Left renal cortex interstitium (tissue), 4 donors: ENCODE data around the gene CDC6. TPM values are rescaled to one million over a fixed set of nuclear protein-coding genes. Genes with fewer than 3 reads are reported as not detected.

Experiments
- DNase-seq, 4 donors: peaks; one replicate each; pipeline ENCODE4 v3.0.0-alpha.2; 2013; ENCODE audit warnings: low read depth in 4 of 4, low spot score in 2 of 4, missing footprints in 1 of 4
- polyA plus RNA-seq, 4 donors: library from polyadenylated mRNA; unstranded; fragments of 120-200 nt; gene quantifications; one replicate each; pipeline ENCODE4 v1.2.1, GENCODE V29; 2013; ENCODE audit not compliant: insufficient read length in 4 of 4

The CDC6 gene
- polyA plus RNA-seq, 4 donors: 19.9 to 24.2 (median 23.3) TPM

GRCh38 chr17:40348562-40349476, 61.1 kb downstream of the CDC6 start:
- no peak for DNase-seq

DNA sequence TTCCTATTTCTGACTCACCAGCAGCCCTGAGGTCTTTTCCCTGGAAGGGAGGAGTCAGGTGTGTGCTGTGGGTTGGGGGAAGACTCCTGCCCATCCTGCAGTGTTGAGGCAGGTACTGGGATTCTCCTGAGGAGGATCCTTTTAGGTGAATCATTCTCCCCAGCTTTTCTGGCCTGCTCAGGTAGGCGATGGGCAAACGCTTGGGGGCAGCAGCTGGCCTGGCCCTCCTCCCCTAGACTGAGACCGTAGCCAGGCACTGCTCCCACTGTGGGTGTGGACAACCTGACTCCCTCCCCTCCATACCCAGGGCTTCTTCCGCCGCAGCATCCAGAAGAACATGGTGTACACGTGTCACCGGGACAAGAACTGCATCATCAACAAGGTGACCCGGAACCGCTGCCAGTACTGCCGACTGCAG, 61.8 kb downstream of the CDC6 start:
- no peak for DNase-seq

GRCh38 chr17:40349895-40350688, 62.4 kb downstream of the CDC6 start:
- DNase-seq: no peak

GRCh38 chr17:40350689-40351358, 63.1 kb downstream of the CDC6 start:
- DNase-seq: no peak

DNA sequence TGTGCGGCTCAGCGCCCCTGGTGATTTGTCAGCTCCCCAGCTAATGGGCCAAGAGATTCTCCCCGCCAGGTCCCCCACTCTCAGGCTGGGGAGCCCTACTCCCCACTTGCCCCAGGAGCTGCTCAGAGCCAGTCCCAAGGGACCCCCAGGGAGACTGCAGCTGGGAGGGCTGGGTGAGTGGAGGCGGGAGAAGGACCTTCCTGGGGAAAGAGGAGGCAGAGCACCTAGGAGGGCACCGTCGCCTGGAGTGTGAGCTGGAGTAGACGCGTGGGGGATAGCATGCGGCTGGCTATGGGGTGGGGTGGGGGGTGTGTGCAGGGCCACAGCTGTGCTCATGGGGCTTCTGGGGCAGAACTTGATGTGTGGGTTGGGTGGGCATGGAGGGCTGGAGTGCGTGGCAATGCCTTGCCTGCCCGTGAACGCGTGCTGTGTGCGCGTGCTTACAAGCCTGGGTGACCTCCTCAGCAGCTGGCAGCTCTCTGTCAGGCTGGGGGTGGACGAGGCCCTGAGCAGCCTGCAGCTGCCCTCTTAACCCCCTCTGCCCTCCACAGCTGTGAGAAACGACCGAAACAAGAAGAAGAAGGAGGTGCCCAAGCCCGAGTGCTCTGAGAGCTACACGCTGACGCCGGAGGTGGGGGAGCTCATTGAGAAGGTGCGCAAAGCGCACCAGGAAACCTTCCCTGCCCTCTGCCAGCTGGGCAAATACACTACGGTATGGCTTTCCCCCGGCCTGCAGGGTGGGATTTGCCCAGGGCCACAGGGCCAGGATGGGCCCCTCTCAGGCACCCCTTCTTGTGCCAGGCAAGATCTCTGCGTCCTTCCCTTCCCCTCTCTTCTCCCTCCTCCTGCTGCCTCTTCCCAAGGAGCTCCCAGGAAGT, 63.9 kb downstream of the CDC6 start:
- no peak for DNase-seq

GRCh38 chr17:40352237-40352778, 64.6 kb downstream of the CDC6 start:
- DNase-seq: no peak

- DNase-seq: no peak
Measured at GRCh38 chr17:40352779-40353394, 65.2 kb downstream of the CDC6 start.

Other genes with a start within 250 kb of the CDC6 start
- 100 to 1,000 TPM in 2 of 4 donors, 10 to 100 TPM in 2; 83.3 to 152 (median 114) TPM for gene MED24, start 233.5 kb upstream of the CDC6 start, polyA plus RNA-seq
- 10 to 100 TPM; 44.5 to 61.0 (median 57.8) TPM for gene THRA, start 224.9 kb upstream of the CDC6 start, polyA plus RNA-seq
- 1 to 10 TPM; 3.7 to 4.7 (median 3.7) TPM for gene NR1D1, start 187.3 kb upstream of the CDC6 start, polyA plus RNA-seq
- gene MSL1, start 165.9 kb upstream of the CDC6 start, polyA plus RNA-seq: 100 to 1,000 TPM; 126 to 181 (median 166) TPM
- 100 to 1,000 TPM in 2 of 4 donors, 10 to 100 TPM in 2; 88.0 to 124 (median 101) TPM for gene CASC3, start 147.3 kb upstream of the CDC6 start, polyA plus RNA-seq
- 10 to 100 TPM in 2 of 4 donors, 1 to 10 TPM in 2; 6.3 to 17.1 (median 11.3) TPM for gene RAPGEFL1, start 110.4 kb upstream of the CDC6 start, polyA plus RNA-seq
- gene WIPF2, start 68.6 kb upstream of the CDC6 start, polyA plus RNA-seq: 10 to 100 TPM; 26.1 to 32.8 (median 29.1) TPM
- gene RARA, start 21.3 kb downstream of the CDC6 start, polyA plus RNA-seq: 10 to 100 TPM; 35.1 to 42.9 (median 39.2) TPM
- gene GJD3, start 76.9 kb downstream of the CDC6 start, polyA plus RNA-seq: not detected
- 100 to 1,000 TPM; 157 to 182 (median 167) TPM for gene TOP2A, start 130.0 kb downstream of the CDC6 start, polyA plus RNA-seq
- gene IGFBP4, start 155.6 kb downstream of the CDC6 start, polyA plus RNA-seq: 100 to 1,000 TPM; 326 to 393 (median 358) TPM
- gene TNS4, start 213.7 kb downstream of the CDC6 start, polyA plus RNA-seq: under 1 TPM; 0.05 to 0.32 (median 0.14) TPM